Effector memory CD4-positive, alpha-beta T cell (primary cell): ENCODE measurements around the gene PCED1B.
"Not testable (repeated sequence)": the region's sequence is repeated elsewhere in the genome, so short reads cannot be mapped to it uniquely, and the experiment has no call there.

Experiments
- DNase-seq, 3 donors: peaks; one replicate each; pipeline ENCODE4 v3.0.0-alpha.2; 2020
- H3K27ac ChIP-seq: 2 replicates; pipeline ENCODE4 v1.7.0; 2013; ENCODE audit warnings: mild to moderate bottlenecking, low read length, moderate library complexity; ENCODE audit not compliant: insufficient read depth, poor library complexity, severe bottlenecking
- H3K27me3 ChIP-seq: replicated peaks from 2 replicates; pipeline ENCODE4 v1.7.0; 2013; ENCODE audit warnings: mild to moderate bottlenecking, low read length; ENCODE audit not compliant: insufficient read depth, control insufficient read depth, poor library complexity, severe bottlenecking
- H3K36me3 ChIP-seq: 2 replicates; pipeline ENCODE4 v1.7.0; 2013; ENCODE audit warnings: mild to moderate bottlenecking, low read length, moderate library complexity; ENCODE audit not compliant: control insufficient read depth, insufficient read depth
- H3K4me1 ChIP-seq: 2 replicates; pipeline ENCODE4 v1.7.0; 2013; ENCODE audit warnings: low read length, mild to moderate bottlenecking; ENCODE audit not compliant: control insufficient read depth, insufficient read depth, poor library complexity, severe bottlenecking
- H3K4me3 ChIP-seq: 2 replicates; pipeline ENCODE4 v1.7.0; 2013; ENCODE audit warnings: low read length, low read depth, mild to moderate bottlenecking; ENCODE audit not compliant: insufficient read depth, poor library complexity, severe bottlenecking
- H3K9me3 ChIP-seq: 2 replicates; pipeline ENCODE4 v1.7.0; 2013; ENCODE audit warnings: mild to moderate bottlenecking, low read length, moderate library complexity; ENCODE audit not compliant: control insufficient read depth

The PCED1B gene

DNA sequence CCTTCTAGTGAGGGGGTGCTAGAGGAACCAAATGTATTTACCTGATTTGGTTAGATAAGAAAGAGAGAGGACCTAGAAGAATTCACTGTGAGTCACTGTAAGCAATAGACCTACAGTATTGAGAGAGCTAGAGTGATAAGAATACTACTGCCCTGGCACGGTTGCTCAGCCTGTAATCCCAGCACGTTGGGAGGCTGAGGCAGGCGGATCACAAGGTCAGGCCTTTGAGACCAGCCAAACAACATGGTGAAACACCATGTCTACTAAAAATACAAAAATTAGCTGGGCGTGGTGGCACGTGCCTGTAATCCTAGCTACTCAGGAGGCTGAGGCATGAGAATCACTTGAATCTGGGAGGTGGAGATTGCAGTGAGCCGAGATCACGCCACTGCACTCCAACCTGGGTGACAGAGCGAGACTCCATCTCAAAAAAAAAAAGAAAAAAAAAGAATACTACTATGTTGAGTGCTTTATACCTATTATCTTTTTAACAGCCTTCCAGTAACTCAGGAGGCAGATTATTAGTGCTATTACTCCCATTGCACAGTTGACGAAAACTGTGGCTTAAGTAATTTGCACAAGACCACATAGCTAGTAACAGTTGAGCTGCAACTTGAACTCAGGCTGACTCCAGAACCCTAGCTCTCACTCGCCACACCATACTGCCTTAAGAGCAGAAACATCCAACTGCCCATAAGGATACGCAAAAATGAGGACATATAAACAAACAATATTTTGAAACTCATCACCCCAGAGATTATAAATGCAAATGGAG, 102.9 kb downstream of the PCED1B start:
- not testable (repeated sequence) for H3K36me3 ChIP-seq, DNase-seq, H3K4me1 ChIP-seq, H3K9me3 ChIP-seq, H3K27ac ChIP-seq, H3K4me3 ChIP-seq, H3K27me3 ChIP-seq

DNA sequence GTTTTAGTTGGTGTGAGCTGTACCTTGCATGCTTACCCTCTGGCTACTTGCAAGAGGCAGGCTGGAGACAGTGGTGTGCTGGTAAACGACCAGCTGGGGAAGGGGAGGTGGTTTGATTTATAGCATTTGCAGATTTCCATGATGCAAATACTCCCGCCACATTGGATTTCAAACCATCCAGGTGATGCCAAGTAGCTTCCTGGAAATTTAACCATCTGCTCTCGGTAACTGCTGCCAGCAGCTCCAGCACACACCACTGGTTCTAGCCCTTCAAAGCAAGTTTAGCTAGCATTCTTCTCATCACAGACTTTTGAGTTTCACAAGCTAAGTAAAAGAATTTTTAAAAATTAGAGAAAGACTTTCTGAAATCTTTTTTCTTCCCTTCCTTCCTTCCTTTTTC, 104.8 kb downstream of the PCED1B start:
- no peaks in the 10 kb centered on the region for H3K27me3 ChIP-seq
- no peak overlapping the region for H3K4me3 ChIP-seq
- DNase-seq: no peak
- H3K4me1 ChIP-seq: peaks cover 3% of the 10 kb centered on the region
- no peaks in the 10 kb centered on the region for H3K36me3 ChIP-seq
- H3K27ac ChIP-seq: no peak overlapping the region
- no peaks in the 10 kb centered on the region for H3K9me3 ChIP-seq

DNA sequence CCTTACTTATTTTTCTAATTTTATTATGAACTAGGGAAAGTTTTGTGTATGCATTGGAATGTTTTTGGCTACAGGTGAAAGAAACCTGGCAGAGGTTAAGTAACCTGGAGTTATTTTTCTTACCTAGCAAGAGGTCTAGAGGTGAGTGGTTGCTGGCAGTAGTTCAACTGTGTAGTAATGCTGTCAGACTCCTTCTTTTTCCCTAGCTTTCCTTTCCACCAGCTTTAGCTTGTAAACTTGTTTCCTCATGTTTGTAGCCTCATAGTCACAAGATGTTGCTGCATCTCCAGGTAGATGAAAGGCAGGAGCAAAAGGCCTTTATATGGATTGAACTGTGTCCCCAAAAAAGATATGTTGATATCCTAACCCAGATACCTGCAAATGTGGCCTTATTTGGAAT, 105.4 kb downstream of the PCED1B start:
- DNase-seq: no peak
- Histone ChIP-seq H3K27me3 (no peaks in the 10 kb centered on the region), H3K4me1 (peaks cover 5% of the 10 kb centered on the region), H3K27ac (no peak overlapping the region), H3K4me3 (no peak overlapping the region), H3K36me3 (no peaks in the 10 kb centered on the region), H3K9me3 (no peaks in the 10 kb centered on the region)

- no peak for DNase-seq
- H3K27ac ChIP-seq: no peak overlapping the region
- no peaks in the 10 kb centered on the region for H3K36me3 ChIP-seq
- H3K4me3 ChIP-seq: no peak overlapping the region
- H3K27me3 ChIP-seq: no peaks in the 10 kb centered on the region
- no peaks in the 10 kb centered on the region for H3K9me3 ChIP-seq
- peaks cover 19% of the 10 kb centered on the region for H3K4me1 ChIP-seq
Measured at GRCh38 chr12:47186246-47186645, 106.8 kb downstream of the PCED1B start.

GRCh38 chr12:47188576-47189441, 109.4 kb downstream of the PCED1B start:
- Histone ChIP-seq H3K4me3 (no peak overlapping the region), H3K27me3 (no peaks in the 10 kb centered on the region), H3K4me1 (peaks cover 36% of the 10 kb centered on the region), H3K27ac (no peak overlapping the region), H3K9me3 (no peaks in the 10 kb centered on the region), H3K36me3 (no peaks in the 10 kb centered on the region)
- DNase-seq: no peak

DNA sequence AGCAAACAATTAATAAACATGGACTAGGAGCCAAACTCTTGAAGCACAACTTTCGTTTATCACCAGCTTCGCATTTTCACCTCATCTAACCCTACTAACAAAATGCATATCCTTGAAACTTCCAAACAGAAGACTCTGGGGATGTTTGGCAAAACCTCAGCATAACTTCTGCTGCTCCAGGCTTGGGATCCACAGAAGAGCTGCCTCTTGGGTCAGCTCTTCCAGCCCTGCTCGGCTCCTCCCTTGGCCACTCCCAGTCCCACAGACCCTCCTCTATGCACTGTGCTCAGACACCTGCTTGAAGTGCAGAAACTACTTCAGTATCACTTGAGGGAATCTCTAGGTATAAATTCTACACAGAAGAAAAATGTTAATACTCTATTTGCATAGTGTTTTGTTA, 110.3 kb downstream of the PCED1B start:
- DNase-seq: no peak
- peaks cover 39% of the 10 kb centered on the region for H3K4me1 ChIP-seq
- H3K4me3 ChIP-seq: no peak overlapping the region
- no peaks in the 10 kb centered on the region for H3K36me3 ChIP-seq
- H3K27ac ChIP-seq: no peak overlapping the region
- H3K9me3 ChIP-seq: no peaks in the 10 kb centered on the region
- H3K27me3 ChIP-seq: no peaks in the 10 kb centered on the region

DNA sequence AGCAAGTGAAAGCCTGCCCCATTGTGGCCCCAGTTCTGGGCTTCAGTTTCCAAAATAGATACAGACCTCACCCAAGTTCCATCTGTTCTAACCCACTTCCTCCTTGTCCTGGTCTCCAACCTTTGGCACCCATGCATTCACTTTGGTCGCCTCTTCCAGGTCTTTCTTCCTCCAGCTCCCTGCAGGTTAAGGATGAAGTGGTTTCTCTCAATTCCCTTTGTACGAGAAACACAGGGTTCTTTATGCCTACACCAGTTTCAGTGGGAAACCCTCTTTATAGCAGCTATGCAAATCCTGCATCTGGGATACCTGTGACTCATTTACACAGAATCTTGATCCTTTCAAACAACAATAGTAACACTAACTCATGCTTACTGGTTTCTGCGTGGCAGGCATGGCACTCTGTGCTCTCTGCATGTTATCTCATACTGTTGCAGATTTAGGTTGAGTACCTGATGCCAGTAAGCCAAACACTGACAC, 110.9 kb downstream of the PCED1B start:
- H3K27me3 ChIP-seq: no peaks in the 10 kb centered on the region
- peaks cover 39% of the 10 kb centered on the region for H3K4me1 ChIP-seq
- no peak for DNase-seq

DNA sequence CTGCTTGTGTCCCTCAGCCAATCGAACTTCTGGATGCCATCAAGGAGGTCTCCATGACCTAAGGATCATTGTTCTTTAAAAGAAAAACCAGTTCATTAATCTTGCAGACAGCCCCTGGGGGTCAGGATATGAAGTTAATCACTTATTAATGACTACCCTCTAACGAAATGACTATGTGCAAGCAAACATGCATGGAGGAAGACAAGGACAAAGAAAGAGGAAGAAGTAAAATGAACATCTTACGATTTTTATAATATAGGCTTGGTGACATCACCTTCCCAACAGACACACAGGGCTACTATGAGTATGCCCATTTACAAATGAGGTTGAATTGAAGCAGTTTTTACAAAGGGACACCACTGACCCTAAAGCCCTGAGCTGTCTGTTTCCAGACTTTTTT, 111.5 kb downstream of the PCED1B start:
- H3K27ac ChIP-seq: peak overlapping the region; percentile 33
- peaks cover 39% of the 10 kb centered on the region for H3K4me1 ChIP-seq
- no peaks in the 10 kb centered on the region for H3K9me3 ChIP-seq
- no peak for DNase-seq
- no peaks in the 10 kb centered on the region for H3K36me3 ChIP-seq
- H3K4me3 ChIP-seq: no peak overlapping the region
- no peaks in the 10 kb centered on the region for H3K27me3 ChIP-seq

More for the DNA sequence above, 110.9 kb downstream of the PCED1B start:
- H3K4me3 ChIP-seq: no peak overlapping the region
- H3K27ac ChIP-seq: no peak overlapping the region
- no peaks in the 10 kb centered on the region for H3K9me3 ChIP-seq
- H3K36me3 ChIP-seq: no peaks in the 10 kb centered on the region

DNA sequence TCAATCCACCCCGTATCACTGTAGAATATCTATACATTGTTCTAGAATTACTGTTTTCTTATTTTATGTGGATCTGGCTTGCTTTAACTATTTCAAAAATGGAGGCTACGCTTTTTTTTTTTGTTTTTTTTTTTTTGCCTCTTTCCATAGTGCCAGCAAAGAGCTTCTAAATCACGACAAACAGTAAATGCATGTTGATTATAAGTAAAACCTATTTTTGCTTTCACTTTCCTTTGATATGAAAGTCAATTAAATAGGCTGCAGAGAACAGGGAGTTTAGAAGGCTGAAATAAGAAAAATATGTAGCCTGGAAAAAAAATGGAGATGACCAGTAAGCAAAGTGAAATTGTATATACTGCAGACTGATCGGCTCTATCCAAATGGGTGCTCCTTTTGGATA, 112.6 kb downstream of the PCED1B start:
- Histone ChIP-seq H3K9me3 (no peaks in the 10 kb centered on the region), H3K4me3 (peak overlapping the region; percentile 22), H3K27me3 (no peaks in the 10 kb centered on the region), H3K36me3 (no peaks in the 10 kb centered on the region), H3K4me1 (peaks cover 38% of the 10 kb centered on the region), H3K27ac (peak overlapping the region; percentile 33)
- DNase-seq: no peak

GRCh38 chr12:47193066-47193465, 113.6 kb downstream of the PCED1B start:
- Histone ChIP-seq H3K27ac (peak overlapping the region; percentile 38), H3K27me3 (no peaks in the 10 kb centered on the region), H3K9me3 (no peaks in the 10 kb centered on the region), H3K36me3 (no peaks in the 10 kb centered on the region), H3K4me1 (peaks cover 36% of the 10 kb centered on the region), H3K4me3 (no peak overlapping the region)
- DNase-seq: no peak
